ENCODE results near the gene SLC27A4.

SLC27A4 gene

DNA sequence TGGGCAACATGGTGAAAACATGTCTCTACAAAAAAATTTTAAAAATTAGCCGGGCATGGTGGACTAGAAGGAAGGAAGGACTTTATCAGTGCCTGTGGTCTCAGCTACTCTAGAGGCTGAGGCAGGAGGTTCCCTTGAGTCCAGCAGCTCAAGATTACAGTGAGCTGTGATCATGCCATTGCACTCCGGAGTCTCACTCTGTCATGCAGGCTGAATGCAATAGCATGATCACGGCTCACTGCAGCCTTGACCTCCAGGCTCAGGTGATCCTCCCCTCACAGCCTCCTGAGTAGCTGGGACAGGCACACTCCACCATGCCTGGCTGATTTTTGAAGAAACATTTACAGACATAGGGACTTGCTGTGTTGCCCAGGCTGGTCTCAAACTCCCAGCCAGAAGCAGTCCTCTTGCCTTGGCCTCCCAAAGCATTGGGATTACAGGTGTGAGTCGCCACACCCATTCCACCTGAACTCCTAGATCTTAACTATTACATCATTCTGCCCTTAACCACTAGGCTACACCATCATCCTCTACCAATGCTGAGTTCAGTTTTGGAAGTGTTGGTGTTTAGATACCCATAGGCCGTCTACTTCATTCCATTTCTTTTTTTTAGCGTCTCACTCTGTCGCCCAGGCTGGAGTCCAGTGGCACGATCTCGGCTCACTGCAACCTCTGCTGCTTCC, 28.8 kb downstream of the SLC27A4 start:
- no peak for DNase-seq

DNA sequence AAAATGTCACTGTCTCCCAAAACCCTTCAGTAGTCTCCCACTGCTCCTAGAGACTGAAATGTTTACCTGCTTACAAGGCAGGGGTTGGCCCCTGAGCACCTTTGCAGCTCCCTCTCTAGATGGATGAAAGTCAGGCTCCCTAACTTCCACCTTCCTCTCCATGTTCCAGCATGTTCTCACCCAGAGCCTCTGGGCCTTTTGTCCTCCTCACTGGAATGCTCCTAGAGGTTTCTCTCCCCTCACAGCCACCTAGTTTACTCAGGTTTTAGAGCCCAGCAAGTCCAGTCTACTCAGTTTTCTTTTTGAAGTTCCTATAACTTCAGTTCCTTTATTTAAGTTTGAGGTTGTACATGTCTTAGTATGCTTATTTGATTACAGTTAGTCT, 30.0 kb downstream of the SLC27A4 start:
- DNase-seq = no peak

DNA sequence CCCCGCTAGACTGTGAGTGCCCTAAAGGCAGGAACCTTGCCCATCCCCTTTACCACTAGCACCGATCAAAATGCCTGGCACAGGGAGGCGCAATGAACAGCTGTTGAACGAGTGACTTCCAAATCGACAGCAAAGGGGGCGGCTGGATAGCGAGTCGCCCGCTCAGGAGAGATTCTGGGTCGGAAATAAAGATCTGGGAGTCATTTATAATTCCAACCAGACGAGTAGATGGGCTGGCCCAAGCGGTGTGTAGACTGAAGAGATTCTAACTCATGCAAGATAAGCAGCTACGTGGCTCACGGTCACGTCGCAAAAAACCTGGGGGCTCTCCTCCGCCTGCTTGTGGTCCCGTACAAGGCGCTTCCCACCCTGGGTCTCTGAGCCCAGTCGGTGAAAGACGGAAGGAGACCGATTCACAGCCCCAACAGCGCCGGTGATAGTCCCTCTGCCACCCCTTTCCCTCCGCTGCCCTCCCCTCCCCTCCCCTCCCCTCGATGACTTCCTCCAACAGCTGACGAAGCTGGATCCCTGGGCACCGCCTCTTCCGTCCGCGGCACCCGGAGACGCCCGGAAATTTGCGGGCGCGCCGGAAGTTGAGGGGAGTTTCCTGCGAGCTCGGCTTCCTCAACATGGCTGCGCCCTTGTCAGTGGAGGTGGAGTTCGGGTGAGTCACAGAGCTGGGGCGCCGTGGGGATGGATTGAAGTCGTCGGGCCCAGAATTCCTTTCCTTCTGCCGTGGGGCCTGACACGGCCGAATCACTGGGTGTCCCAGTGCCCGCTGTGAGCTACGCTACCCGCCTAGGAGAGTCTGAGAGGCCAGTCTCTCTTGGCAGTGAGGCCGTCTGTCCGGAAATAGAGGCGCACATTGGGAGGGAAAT, 30.7 kb downstream of the SLC27A4 start, which contains the start of gene URM1:
TSS of gene URM1 (plus strand) at position 623 of the 878 bp plus-strand sequence. CDS start at position 630, 7 bp downstream.
- peak; percentile 91 to 96 for DNase-seq

DNA sequence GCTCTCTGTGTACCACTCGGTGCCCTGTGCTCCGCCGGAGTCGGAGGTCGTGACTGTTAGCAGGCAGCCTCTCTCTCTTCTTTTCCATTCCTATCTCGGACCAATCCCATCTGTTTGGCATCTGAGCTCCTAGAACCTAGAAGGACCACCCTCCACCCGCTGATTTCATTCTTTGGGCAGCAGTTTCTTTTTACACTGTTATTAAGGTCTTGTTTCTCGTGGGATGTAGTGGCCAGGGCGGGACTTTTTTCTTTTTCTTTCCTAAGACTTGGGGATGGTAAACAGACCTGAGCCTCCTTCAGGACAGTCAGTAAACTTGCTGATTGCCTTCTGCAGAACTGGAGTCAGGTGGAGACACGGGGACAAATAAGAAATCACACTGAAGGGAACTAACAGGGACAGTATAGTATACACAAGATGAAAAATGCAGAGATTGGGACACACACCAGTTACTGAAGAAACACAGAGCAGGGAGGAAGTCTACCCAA, 31.3 kb downstream of the SLC27A4 start:
- DNase-seq = no peak

DNA sequence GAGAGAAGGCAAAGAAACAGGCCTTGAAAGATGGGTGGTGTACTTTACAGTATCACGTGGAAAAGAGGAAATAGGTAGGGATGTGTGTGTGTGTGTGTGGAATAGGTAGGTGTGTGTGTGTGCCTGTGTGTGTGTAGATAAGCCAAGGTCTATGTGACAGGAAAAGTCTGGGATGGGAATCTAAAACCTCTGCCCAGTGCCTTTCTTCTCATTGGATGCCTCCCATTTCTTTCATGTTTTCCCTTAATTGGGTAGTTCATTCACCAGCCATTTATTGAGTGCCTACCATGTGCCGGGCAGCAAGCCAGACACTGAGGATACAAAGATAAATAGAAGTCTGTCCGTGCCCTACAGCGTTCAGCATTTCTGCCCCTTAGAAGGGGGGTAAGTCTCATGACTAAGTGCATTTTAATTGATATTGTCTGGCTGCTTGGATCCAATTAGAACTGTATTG, 31.9 kb downstream of the SLC27A4 start:
- DNase-seq = no peak

DNA sequence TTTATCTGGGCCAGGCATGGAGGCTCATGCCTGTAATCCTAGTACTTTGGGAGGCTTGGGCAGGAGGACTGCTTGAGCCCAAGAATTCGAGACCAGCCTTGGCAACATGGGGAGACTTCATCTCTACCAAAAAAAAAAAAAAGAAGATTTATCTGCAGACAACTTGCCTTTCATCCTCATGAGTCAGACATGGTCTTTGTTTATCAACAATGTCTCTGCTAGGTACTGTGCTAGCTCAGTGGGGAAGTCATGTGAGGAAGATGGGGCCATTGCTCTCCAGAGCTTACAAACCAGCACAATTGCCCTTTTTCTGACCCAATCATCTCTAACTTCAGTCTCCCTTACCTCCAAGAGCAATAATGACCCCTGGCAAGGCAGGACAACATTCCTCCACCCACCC, 32.5 kb downstream of the SLC27A4 start:
- DNase-seq = no peak

DNA sequence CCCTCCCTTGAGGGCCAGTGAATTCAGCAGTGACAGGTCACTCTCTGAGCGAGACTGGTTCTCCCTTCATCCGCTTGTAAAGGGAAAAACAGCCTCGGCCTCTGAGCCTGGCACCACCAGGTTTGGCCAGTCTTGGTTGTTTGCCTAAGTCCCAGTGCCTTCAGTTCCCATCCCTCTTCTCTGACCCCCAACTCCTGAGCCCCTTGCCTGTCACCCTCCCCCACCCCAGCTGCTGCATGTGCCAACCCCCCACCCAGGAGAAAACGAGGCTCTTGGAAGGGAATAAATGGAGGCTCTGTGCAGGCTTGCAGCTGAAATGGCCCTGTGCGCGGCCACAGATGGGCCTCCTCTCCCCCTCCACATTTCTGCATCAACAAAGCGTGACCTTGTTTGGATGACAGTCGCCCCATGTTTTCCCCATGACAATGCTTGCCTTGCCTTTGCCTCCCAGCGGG, 33.9 kb downstream of the SLC27A4 start:
- no peak for DNase-seq

DNA sequence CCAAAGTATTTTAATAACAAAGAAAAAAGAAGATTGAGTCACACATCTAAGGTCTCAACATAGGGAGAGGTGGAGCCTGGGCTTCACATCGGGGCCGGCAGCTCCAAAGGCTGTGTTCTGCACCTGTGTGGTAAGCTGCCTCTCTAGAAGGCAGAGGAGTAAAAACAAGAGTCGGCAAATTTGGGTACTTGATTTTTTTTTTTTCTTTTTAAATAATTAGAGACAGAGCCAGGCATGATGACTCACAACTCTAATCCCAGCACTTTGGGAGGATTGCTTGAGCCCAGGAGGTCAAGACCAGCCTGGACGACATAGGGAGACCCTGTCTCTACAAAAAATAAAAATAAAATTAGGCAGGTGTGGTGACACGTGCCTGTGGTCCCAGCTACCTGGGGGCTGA, 35.5 kb downstream of the SLC27A4 start:
- no peak for DNase-seq

DNA sequence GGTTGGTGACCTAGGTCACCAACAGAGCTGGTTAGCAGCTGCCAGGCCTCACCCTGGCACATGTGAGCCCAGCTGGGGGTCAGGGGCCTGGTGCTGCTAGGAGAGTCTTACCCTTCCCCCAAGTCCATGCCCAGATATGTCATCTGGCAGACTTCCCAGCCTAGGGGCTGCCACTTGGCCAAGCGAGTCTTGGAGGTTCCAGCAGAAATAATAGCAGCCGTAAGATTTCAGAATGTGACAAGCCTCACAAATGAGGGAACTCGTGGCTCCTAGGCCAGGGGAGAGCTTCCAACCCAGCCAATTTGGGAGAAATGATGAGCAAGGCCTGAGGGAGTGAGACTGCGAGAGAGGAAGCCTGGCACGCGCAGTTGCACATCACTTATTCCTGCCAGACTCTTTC, 41.9 kb downstream of the SLC27A4 start:
- no peak for DNase-seq

DNA sequence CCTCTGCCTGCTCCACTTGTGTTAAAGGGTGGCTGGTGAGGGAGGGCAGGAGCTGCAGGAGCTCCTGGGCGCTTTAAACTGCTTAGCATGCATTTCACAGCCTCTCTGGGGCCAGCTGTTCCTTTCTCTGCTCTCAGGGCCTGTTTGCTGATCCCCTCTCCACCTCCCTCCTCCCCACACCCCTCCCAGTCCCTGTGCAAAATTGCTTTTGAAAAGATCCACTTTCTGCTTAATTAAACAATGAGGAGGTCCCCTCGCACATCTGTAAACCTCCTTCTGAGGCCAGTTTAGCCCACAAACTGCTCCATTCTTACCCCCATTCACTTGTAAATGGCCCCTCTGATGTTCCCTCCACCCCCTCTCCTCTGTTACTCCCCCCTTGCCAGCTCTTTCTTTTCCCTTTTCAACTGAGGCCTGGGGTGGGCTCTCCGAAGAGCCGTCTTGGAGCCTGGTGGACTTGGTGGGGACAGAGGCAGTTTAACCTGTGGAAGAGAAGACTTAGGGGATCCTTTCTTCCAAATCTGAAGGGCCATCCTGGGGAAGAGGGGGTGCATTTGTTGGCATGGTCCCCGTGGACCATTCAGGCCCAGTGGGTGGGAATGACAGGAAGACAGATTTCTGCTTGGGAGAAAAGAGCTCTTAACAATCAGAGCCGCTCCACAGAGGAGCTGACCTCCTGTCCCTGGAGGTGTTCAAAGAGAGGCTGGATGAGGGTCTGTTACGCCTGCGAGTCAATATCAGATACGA, 42.9 kb downstream of the SLC27A4 start:
- no peak for DNase-seq

DNA sequence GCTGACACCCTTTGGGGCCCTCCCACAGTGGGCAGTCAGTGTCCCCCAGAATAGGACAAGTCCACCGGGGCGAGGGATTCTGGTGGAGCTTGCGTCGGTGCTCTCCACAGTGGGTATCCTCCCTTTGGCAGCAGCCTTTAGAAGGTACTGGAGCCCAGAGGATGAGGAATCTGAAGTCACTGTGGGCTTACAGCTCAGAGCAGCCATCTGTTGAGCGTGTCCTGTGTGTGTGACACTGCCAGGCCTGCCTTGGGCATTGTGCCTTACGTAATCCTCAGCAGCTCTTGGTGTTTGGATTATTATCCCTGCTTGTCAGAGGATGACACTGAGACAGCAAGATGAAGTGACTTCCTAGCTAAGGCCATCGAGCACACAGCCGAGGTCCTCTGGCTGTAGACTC, 43.5 kb downstream of the SLC27A4 start:
- DNase-seq = no peak

DNA sequence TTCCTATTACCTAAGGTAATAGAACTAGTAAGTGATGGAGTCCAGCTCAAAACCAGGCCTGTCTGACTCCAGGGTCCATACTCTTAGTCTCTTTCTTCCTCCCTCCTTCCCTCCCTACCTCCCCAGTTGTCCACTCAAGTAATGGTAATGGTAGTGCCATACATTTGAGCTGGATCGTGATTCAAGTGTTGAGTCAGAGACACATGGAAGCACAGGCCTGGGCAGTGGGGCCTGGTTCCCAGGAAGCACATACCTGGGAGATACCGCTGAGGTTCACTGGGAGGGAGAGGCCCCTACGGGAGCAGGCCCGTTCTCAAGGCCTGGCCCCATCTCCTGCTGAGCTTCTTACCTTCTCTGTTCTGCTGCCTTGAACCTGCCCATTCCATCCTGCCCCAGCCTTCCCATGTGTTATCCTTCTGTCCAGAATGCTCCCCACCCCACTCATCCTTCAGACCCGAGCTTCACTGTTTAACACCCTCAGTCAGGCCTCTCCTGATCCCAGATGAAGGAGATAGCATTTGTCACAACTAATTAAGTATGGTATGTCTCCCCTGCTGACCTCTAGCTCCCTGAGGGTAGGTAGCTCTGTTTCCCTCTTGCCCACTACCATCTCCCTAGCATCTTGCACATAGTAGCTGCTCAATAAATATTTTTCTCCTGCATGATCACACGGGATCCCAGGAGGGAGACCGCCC, 44.6 kb downstream of the SLC27A4 start:
- no peak for DNase-seq

DNA sequence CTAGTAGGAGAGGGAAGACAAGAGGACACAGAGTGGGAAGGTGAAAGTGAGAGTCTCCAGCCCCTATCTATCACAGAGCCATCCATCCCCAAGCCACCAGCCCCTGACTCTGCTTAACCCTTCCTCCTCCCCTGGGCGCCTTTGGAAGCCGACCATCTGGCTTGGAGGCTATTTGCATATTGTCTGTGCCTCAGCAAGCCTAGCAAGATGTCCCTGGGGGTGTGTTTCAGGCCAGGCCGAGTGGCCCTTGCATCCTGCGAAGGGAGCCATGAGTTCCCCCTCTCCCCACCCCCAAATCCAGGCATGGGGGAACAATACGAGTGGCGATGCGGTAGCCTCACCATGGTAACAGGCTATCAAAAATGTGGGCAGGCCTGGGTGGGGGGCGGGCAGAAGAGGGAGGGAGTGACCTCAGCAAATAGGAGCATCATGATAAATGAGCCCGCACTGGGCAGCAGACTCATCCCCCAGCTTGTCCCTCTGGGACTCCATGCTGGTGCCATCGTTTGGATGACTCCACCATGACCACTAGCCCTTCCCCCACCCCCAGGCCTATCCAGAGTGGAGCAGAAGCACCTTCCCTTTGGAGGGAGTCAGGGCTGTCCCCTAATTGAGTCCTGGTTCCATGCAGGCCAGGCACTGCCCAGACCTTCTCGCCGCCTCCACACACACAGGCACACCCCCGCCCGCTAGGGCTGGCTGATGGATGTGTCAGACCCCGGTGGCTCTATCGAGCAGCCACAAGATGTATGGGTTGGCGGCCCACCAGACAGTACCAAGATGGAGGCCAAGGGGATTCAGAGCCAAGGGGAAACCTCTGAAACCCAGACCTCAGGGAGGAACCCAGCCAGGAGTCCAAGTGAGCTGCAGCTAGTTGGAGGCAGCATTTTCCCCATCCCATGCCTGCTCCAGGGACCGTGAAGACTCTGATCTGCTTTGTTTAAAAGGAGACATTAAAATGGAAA, 45.5 kb downstream of the SLC27A4 start:
- DNase-seq = no peak

DNA sequence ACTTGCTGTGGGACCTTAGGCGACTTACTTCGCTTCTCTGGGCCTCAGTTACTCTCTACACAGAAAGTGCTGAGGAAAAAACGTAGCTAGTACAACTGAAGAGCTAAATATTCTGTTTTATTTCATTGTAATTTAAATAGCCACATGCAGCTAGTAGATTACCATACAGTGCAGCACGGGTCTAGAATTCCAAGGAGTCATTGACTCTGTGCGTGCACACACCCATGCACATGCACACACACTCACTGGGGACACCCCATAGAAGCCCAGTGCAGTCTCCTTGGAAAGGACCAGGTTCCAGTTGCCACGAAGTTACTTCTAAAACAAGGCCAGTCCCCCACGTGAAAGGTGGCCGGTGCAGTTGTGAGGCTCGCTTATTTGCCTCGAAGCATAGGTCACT, 47.8 kb downstream of the SLC27A4 start:
- DNase-seq = no peak

DNA sequence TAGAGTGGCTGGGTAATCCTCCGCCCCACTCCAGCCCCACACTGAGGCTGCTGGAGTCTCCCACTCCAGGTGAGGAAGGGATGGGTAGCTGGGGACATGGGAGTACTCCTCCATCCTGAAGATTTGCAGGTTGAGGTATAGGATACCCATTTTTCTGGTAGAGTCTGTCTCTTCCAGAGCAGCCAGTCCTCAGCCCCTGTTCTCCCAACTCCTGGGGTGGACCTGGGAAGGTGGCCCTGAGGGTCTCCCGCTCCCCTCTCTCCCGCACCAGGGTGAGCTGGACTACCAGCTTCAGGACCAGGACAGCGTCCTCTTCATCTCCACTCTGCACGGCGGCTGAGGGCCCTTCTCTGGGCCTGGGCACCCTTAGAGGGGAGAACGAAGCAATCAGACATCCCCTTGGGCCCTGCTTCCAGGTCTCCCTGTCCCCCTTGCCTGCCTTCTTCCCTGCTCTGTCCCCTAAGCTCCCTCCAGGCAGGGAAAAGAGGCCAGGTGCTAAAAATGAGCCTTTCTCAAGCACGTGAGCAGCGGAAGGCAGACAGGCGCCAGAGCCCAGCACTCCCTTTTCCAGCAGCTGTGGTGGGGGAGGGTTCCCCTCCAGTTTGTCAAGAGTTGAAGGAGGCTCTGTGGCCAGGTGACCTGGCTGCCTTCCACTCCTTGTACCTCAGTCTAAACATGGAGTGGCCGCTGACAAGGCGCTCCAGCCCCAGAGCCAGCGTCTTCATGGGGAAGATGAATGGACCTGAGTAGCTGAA, 49.2 kb downstream of the SLC27A4 start:
- no peak for DNase-seq

DNA sequence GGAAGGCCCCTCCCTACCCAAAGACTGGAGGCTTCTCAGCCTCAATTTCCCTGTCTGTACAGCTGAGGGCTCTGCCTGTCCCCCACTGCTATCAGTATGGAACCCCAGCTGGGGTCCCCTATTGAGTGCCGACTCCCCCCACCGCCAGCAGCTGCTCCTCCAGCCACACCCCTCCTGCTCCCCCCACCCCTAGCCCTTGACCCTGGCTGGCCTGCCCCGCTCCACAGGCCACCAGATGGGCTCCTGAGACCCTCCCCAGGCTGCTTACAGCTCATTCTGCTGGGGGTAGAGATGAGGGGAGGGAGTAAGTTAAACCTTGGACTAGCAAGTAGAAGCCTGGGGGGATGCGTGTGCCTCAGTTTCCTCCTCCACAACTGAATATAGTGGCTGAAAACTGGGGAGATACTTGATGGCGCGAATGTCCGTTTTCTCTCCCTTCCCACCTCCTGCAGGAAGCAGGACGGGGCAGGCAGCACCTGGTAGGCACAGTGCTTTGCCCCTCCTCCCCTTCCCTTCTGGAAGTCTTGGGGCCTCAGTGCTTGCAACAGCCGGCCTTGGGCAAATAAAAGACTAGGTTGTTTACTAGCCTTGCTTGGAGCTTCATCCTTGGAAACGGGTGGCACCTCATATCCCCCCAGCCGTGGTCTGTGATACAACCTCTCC, 50.0 kb downstream of the SLC27A4 start:
- no peak for DNase-seq

DNA sequence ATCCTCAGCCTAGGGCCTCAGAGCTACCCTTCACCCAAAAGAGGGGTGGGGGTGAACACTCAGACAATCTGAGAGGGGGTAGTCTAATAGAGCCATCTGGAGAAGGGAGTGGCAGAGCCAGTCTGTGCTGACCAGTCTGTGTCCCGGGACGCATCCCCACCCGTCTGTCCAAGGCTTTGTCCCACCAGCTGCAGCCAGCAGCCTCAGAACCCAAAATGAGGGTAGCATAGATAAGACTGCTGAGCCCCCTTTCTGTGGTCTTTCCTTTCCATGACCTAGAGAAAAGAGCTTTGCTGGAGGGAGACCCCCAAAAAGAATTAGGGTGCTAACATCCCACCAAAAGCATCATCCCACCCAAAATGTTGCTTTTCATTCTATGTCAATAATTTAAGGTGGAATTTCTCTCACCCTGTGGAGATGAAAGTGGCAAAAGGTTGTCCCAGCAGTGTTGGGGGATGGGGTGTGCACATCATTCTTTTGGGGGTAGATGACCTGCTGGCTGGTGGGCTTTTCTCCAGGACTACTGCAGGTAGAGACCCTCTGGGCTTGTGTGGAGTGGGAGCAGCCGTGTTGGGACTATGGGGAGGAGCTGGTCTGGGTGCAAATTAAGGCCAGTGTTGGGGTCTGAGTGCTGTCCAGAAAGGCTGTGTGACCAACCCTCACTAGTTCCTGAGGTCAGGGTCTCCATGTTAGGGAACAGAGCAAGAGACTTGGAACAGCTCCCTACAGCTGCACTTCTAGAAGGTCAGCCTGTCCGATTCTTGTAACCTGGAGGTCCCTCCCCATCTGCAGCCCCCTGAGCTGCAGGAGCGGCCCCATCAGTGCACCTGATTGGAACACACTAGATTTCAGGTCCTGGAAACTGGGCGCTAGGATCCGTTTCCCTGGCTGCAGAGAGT, 50.7 kb downstream of the SLC27A4 start:
- DNase-seq = no peak

DNA sequence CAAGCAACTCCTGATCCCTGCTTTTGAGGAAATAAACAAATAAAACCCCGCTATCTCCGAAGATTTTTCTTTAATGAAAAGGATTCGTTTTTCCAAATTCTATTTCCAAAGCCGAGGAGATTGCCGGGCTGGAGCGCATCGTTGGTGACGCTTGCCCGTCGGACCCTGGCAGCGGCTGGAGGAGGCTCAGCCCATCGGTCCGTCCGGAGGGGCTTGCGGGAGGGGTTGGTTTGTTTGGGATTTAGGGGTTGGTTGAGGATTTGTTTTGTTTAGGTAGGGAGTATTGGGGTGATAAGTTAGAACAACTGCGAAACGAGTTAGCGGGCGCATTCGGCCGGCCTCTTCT, 51.6 kb downstream of the SLC27A4 start:
- no peak for DNase-seq

Data from NCI-H2081 (cell line).